GM19455 (cell line): Measurements from ENCODE around the gene TMEM156.
"Not testable (repeated sequence)": the region's sequence is repeated elsewhere in the genome, so short reads cannot be mapped to it uniquely, and the experiment has no call there.

Experiments
- ATAC-seq: cut with Tn5 transposase; IDR thresholded peaks from one replicate; pipeline ENCODE4 v1.9.1; 2021; ENCODE audit not compliant: unreplicated experiment

TMEM156 gene

DNA sequence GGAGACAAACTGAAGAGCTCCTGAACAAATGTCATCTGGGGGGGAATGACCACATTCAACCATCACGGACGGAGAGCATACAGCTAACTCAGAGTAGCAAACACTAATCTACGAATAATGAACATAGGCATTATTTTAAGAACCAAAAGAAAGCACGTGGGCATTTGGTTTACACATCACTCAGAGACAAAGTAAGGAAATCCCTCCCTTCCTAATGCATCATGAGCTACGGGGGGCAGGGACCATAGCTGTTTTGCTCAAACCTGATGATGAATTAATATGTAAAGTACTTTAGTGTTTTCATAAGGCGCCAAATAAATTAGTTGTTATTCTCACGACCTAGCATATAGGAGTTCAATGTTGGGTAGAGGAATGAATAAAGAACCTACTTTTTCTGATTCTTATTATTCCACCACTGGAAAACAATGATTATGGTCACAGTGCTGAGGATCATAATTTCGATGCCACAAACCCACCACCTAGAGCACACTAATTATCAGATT lies 11.7 kb upstream of the TMEM156 start:
- no peak for ATAC-seq

GRCh38 chr4:39043058-39043860 lies 11.1 kb upstream of the TMEM156 start:
- ATAC-seq, result no peak

- no peak for ATAC-seq
Measured at GRCh38 chr4:39042366-39042765, 10.2 kb upstream of the TMEM156 start.

GRCh38 chr4:39039108-39039507 lies 6.9 kb upstream of the TMEM156 start:
- no peak for ATAC-seq

DNA sequence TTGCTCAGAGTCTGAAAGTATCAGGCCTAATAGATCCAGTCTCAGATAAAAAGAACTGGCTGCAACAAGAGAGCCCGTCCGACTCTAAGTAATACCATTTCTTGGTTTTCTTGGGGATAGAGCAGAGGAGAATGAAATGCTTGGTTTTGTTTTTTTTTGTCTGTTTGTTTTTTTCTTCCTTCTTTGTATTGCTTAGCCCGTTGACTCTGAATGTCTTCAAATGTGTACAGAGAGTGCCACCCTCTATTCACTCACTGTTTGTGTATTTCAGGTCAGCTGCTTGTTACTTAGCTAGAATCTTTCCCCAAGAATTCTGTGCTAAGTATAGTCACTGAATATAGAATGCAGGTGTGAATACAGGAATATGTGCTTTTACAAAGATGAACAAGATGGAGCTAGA lies 5.7 kb upstream of the TMEM156 start:
- no peak for ATAC-seq

DNA sequence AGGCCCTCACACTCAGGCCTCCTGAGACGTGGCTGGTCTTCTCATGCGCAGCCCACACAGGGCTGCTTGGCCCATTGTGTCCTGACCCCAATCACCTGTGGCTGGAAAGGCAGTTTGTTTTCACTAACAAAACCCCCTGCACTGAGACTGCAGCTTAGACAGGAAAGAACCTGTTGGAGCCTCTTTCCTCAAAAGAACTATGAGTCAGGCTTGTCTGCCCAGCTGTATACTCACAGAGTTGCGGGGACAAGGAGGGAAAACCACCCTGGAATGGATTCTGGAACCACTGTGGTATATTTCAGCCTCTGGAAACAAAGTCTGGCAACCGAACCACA lies 5.2 kb upstream of the TMEM156 start:
- ATAC-seq, result no peak

DNA sequence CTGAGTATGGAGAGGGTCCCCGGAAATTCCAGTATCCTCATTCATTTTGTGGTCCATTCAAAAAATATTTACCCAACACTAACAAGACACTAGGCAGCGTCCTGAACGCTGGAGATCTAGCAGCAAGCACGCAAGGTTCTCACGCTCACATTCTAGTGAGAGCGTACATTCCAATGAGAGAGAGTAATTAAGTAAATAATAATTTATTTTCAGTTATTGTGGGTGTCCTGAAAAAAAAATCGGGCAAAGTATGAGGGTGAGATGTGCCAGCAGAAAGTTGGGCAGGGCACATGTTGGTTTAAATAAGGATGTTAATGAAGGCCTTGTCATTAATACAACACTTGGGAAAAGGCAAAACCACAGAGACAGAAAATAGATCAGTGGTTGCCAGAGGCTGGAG lies 4.0 kb upstream of the TMEM156 start:
- ATAC-seq, result no peak

DNA sequence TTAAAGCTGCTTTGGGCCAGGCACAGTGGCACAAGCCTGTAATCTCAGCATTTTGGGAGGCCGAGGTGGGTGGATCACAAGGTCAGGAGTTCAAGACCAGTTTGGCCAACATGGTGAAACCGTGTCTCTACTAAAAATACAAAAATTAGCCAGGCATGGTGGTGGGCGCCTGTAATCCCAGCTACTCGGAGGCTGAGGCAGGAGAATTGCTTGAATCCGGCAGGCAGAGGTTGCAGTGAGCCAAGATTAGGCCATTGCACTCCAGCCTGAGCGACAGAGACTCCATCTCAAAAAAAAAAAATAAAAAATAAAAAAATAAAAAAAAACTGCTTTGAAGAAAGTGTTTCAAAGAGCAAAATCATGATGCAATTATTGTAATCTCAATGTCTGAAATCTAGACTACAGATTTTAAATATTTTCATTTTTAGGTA lies 604 bp downstream of the TMEM156 start:
- ATAC-seq, result not testable (repeated sequence)

DNA sequence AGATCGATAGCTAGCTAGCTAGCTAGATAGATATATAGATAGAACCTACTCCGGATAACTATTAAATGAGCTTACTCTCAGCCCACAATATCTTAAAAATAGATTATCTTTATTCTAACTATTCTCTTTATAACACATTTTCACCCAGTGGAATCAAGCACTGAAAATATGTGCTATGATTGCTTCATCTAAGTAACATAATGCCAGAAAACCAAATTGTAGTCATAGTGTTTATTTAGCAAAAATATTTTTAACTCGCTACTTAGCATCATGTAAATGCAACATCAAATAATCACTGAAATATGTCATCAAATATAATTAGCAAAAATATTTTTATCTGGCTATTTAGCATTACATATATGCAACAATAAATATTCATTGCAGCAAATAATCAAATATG lies 1.5 kb downstream of the TMEM156 start:
- ATAC-seq, result no peak

DNA sequence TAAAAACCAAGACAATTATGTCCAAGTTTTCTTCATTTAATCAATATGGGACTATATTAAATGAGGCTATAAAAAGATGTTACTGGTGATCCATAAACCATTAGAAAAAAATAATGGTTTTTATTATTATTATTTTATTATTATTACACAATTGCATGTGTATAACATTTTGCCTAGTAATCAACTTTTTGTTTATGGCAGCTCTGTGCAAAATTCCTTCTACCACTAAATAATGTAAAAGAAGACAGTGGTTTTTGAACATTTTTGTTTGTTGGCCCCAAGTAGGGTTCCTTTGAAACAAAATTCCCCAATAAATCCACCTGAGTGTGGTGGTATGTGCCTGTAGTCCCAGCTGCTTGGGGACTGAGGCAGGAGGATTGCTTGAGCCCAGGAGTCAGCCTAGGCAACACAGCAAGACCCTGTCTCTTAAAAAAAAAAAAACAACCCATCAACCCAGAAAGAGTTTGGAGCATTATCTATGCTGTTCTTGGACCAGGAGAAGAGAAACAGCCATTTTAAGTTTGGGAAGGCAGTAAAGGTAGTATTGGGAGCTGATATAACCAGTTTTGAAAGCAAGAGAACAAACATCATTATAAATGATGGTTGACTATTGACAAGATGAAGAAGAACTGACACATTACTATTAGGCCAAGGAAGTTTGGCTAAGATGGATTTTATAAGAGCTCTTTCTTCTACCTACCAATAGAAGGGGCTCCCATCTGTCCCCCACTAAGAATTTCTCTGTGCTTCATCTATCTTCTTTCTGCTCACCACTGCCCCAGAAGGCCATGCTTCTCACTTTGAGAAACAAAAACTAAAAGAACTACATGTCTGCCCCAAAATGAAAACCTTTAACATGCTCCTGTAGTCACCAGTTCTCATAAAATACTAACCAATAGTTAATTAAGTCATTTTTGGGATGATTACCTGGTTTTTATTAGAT lies 2.2 kb downstream of the TMEM156 start:
- ATAC-seq, result peak; percentile 31

DNA sequence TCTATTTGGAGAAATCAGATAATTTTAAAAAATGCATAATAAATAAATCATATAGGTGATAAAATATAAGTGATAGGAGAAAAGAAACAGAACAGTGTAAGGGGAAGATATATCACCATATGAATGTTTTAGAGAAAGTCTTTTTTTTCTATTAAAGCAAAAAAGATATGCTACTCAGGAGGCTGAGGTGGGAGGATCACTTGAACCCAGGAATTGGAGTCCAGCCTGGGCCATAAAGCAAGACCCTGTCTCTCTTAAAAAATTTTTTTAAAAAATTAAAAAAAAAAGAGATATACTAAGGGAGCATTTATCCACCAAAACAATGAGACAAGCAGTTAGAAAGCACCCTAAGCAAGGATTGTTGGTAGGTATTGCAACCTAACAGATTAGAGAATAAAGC lies 6.1 kb downstream of the TMEM156 start:
- ATAC-seq, result no peak

DNA sequence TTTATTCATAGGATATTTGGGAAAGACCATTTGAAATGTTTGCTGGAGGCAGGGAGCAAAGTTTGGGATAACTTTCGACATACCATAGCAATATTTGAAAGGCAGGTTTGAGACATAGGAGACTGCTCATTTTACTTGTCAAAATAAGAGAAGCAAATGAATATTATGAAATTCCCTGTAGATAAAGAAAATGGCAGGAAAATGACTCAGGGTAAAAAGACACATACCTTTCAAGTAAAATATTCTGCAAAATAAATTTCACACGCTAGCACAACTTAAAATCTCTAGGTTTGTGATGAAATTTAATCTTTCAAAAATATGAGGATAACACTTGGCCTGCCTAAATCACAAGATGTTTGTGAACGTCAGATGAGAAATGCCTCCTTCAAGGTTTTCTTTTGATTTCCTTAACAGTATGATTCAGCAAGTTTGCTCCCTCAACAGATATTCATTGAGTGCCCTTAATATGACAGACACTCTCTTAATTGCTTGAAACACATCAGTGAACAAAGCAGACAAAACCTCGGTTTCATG lies 6.6 kb downstream of the TMEM156 start:
- no peak for ATAC-seq

GRCh38 chr4:39024311-39024865 lies 7.8 kb downstream of the TMEM156 start:
- ATAC-seq, result no peak

GRCh38 chr4:39023059-39023458 lies 9.2 kb downstream of the TMEM156 start:
- ATAC-seq, result no peak

DNA sequence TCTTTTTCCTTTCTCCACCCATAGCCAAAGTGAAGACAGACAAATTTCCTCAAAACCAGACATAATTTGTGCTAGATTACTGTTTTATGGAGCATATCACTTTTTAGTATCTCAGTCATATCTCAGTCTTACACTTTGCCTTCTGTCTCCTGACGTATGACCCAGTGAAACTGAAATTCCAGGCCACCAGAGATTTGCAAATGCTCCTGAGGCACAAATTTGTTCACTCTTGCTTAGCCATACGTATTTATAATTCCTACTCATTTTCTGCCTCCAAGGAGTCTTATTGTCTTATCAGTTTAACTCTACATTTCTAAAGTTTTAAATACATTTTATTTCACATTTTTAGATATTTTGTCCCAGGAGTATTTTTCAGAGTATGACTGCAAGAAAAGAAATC lies 10.0 kb downstream of the TMEM156 start:
- ATAC-seq, result no peak

DNA sequence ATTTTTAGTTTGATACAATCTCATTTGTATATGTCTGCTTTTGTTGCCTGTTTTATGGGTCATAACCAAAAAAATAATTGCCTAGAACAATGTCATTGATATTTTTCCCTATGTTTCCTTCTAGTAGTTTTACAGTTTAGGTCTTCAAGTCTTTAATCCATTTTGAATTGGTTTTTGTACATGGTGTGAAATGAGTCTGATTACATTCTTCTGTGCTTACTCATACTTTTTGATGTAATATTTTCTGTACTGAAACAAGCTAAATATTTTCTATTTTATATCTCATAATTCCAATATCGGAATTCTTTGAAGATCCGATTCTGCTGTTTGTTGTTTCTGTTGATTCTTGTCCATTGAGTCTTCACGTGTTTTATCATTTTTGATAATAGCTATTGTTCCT lies 10.6 kb downstream of the TMEM156 start:
- ATAC-seq, result no peak

DNA sequence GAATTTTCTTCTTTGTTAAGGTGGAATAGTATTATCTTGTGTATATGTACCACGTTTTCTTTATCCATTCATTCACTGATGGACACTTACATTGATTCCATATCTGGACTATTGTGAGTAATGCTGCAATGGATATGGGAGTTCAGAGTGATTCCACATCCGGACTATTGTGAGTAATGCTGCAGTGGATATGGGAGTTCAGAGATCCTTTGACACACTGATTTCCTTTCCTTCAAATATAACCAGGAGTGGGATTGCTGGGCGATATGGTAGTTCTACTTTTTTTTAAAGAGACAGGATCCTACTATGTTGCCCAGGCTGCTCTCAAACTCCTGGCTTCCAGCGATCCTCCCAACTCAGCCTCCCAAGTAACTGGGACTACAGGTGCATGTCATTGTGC lies 12.1 kb downstream of the TMEM156 start:
- no peak for ATAC-seq

DNA sequence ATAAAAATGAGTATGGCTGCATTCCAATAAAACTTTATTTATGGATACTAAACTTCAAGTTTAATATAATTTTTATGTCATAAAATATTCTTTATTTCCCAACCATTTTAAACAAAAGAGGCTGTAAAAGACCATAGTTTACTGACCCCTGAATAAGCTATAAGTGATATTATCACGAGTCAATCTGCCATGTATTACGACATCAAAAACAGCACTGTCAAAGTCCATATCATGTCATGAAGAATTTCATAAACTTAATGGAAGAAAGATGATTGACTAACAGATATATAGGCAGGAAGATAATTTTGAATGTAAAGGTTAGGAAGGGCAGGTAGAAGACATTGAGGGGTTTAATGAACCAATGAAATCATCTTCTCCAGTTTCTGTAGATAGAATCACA lies 18.2 kb downstream of the TMEM156 start:
- no peak for ATAC-seq

DNA sequence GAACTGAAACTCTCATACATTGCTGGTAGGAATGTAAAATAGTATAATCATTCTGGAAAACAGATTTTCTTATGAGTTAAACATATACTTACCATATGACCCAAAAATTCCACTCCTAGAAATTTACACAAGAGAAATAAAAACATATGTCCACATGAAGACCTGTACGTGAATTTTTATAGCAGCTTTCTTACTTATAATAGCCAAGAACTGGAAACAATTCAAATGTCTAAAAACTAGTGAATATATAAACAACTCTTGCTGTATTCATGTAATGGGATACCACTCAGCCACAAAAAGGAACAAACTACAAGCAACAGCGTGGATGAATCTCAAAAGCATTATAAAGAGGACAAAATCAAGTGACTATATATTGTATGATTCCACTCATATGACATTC lies 27.5 kb downstream of the TMEM156 start:
- no peak for ATAC-seq

DNA sequence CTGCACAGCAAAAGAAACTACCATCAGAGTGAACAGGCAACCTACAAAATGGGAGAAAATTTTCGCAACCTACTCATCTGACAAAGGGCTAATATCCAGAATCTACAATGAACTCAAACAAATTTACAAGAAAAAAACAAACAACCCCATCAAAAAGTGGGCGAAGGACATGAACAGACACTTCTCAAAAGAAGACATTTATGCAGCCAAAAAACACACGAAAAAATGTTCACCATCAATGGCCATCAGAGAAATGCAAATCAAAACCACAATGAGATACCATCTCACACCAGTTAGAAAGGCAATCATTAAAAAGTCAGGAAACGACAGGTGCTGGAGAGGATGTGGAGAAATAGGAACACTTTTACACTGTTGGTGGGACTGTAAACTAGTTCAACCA lies 30.2 kb downstream of the TMEM156 start:
- ATAC-seq, result not testable (repeated sequence)

GRCh38 chr4:38995660-38996005 lies 36.6 kb downstream of the TMEM156 start:
- ATAC-seq, result no peak

- ATAC-seq, result no peak
Measured at GRCh38 chr4:38994135-38994534, 38.1 kb downstream of the TMEM156 start.
